HG03064 (cell line): ENCODE results near the gene MRPL45.

Experiments used
- ATAC-seq: cut with Tn5 transposase; IDR thresholded peaks from one replicate; pipeline ENCODE4 v1.9.1; 2021; ENCODE audit warnings: low read depth; ENCODE audit not compliant: unreplicated experiment

MRPL45 gene

DNA sequence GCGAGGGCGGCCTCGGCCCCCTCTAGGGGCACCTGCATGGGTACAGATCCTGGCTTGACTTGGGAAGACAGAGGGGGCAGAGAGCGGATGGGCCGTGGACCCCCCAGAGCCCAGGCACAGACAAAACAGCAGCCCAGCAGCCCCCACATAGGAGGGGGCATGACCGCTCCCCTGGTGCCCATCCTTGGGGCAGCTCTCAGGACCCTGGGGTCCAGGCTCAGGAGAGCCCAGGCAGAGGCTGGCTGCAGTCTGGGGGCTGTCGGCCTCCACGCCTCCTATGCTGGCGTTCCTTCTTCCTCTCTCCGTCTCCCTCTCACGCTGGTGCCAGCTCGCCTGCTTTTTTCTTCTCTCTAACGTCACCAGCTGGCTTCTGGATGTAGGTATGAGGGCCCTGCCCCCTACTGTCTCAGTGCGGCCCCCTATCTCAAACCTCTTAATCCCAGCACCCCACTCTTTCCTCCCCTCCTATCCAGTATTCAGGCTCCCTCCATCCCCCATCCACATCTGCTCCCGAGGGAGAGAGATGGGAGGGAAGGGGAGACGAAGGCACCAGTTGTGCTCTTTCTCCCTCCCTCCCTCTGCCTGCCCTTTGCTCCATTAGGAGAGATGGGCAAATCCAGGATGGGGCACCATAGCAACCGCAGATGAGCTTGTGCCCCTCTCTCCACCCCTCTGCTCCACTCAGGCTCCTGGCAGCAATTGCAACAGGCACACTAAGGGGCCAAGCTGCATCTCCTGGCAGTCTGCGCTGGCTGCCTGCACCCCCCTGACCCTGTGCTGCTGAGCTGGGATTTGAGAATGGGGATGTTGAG, 46.8 kb downstream of the MRPL45 start, which contains the start of gene GPR179:
TSS of gene GPR179 (minus strand) at position 349 of the 812 bp plus-strand sequence. CDS start at position 182, 167 bp downstream.
- ATAC-seq: no peak

DNA sequence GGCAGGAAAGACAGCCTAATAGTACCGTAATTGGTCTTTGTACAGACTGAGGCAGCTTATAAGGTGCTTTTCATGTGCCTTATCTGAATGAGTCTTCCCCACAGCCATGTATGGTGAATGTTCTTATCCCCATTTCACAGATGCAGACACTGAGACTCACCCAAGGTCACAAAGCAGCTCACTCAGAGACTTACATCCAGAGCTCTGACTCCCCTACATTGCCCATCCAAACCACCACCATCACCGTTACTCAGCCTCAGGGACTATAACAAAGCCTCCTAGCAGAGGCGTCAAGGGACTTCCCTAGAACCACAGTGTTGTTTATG, 47.4 kb downstream of the MRPL45 start:
- no peak for ATAC-seq

DNA sequence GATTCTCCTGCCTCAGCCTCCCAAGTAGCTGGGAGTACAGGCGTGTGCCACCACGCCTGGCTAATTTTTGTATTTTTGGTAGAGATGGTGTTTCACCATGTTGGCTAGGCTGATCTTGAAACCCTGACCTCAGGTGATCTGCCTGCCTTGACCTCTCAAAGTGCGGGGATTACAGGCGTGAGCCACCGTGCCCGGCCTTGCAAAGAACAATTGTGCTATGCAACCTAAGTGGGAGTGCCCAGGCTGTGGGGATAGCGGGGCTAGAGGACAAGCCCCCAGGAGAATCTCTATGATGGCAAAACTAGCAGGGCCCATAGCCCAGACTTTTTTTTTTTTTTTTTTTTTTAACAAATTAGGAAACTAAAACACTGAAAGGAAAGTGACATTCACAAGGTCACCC, 48.8 kb downstream of the MRPL45 start:
- no peak for ATAC-seq

DNA sequence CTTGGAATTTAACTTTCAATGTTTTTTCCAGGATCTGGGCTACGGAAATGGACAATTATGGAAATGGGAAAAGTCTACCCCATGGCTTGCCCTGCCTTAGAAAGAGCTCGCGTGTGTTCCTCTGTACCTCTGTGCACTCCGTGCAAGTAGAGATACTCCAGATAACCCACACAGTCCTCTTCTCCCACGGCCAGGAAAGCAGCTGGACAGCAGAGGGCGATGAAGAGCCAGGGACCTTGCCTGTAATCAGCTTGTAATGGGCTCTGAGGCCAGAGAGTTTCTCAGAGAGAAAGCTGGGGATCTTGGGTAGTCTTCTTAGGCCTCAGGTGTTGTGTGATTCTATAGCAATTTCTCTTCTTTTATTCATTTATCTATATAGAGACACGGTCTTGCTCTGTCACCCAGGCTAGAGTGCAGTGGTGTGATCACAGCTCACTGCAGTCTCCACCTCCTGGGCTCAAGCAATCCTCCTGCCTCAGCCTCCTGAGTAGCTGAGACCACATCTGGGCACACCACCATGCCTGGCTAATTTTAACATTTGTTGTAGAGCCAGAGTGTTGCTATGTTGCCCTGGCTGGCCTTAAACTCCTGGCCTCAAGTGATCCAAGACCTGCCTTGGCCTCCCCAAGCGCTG, 52.2 kb downstream of the MRPL45 start:
- ATAC-seq: no peak

DNA sequence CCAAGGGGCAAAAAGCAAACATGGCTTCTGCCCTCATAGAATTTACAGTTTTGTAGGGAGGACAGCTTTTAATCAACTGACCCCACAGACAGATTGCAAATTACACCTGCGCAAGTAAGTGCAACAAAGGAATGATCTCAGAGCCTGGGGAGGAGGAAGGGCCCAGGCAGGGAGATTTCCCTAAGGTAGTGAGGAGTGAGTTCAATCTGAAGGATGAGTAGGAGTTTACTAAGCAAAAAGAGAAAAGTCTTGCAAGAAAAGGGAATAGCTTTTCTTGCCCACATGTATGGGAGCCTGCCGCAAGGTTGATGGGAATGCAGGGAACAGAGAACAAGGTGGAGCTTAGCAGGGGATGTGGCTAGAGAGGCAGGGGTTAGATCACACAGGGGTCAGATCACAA, 53.1 kb downstream of the MRPL45 start:
- ATAC-seq: no peak

DNA sequence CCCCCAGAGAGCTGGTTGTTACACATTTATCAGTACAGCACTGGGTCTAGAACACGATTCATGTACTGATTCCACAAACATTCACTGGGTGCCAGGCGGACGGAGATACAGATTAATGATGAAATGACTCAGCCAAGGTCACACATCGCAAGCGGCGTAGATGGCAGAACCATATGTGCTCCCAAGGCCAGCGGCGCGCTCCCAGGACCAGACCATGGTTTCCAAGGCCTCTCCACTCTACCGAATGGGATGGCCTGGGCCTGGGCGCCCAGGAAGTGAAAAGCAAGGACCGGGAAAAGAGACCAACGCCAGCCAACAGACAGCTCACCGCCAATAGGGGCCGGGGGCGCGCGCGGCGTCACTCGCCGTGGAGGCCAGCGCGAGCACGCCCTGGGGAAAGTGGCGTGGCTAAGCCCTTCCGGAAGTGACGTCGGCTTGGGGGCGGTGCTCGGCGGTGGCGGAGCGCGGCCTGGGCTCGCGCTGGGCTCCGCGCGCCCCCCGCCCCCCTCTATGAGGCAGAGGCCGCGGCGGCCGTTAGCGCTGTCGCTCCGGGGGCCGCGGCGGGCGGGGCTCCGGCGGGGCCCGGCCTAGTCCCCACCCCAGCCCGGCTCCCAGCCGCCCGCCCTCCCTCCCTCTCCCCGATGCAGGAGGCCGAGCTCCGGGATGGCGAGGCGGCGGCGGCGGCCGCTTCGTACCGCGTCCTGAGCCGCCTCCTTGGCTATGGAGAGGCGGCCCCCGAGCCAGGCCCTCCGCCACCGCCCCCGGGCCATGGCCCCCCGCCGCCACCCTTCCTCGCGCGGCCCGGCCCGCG, 54.6 kb downstream of the MRPL45 start, which contains the start of gene SOCS7:
TSS of gene SOCS7 (plus strand) at position 433 of the 811 bp plus-strand sequence. CDS start at position 642, 209 bp downstream.
- peak; percentile 57 for ATAC-seq

DNA sequence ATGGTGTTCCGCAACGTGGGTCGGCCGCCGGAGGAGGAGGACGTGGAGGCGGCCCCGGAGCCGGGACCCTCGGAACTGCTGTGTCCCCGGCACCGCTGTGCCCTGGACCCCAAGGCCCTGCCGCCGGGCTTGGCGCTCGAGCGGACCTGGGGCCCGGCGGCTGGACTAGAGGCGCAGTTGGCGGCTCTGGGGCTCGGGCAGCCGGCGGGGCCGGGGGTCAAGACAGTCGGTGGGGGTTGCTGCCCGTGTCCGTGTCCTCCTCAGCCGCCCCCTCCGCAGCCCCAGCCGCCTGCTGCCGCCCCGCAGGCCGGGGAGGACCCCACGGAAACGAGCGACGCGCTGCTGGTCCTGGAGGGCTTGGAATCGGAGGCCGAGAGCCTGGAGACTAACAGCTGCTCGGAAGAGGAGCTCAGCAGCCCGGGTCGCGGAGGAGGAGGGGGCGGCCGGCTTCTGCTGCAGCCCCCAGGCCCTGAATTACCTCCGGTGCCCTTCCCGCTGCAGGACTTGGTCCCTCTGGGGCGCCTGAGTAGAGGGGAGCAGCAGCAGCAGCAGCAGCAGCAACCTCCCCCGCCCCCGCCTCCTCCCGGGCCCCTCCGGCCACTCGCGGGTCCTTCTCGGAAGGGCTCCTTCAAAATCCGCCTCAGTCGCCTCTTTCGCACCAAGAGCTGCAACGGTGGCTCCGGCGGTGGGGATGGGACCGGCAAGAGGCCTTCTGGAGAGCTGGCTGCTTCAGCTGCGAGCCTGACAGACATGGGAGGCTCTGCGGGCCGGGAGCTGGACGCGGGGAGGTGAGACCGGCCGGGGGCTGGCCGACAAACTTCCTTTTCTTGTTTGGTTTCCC, 55.5 kb downstream of the MRPL45 start:
- ATAC-seq: peak; percentile 17

DNA sequence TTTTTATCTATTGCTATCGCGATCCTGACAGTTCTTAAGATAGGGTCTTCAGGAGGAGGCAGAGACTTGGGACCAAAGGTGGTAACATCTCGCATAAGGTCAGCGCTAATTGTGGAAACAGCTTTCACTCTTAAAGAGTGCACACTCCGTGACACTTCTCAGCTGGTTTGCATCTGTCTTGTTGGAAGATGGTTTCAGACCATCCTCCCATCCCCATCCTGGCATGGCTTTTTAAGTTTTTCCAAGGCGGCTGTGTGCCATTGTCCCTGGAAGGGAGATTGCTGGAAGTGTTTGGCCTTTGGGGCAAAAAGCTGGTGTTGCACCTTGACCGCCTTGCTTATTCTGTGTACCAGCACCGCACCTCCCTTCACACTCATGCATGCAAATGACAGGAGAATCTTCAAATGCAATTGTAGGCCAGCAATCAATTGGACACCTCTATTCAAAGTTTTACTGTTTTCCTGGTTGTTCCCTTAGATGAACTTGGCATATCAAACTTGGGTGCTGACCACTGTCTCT, 56.2 kb downstream of the MRPL45 start:
- no peak for ATAC-seq

DNA sequence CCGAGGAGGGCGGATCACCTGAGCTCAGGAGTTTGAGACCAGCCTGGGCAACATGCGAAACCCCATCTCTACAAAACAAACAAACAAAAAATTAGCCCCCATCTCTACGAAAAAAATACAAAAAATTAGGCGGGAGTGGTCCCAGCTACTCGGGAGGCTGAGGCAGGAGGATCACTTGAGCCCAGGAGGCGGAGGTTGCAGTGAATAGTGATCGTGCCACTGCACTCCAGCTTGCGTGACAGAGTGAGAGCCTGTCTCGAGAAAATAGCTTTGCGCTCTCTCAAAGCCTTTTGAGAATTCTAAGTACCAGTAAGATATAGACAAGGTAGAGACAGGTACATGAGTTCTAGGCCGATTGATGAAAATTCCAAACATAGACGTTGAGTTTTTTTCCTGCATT, 56.7 kb downstream of the MRPL45 start:
- ATAC-seq: no peak

DNA sequence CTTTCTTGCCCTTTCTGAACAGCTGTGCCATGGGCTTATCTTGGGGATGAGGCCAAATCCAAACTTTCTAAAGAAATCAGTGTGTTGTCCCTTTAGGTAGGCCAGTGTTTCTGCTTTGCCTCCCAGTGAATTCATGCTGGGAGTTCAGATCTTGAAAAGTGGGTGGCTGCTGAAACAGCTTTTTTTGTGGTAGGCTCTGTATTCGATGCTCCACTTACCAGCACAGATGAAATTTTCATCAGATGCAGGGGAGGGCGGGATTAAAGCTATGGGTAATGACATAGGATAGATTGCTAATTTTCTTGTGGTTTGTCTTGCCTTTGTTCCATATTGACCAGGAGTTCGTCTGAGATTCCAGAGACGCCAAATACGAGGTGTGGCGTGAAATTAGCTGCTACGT, 57.5 kb downstream of the MRPL45 start:
- ATAC-seq: no peak

DNA sequence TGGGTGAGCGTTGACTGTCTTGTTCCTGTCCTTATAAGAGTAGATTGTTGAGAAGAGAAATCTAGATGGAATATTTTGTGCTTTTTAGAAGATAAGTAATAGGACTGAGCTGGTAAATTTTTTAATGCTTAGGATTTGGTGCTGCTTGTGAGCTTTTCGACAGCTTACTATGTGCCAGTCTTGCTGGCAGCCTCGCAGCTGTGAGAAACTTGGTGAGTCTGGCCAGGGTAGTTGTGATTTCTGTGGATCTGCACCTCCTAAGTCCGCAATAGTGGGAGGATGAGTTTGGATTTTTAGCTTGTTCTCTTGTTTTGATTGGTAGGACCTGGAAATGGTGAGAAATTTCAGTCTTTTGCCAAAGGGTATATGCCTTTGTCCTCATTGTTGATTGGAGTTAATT, 58.3 kb downstream of the MRPL45 start:
- ATAC-seq: no peak

DNA sequence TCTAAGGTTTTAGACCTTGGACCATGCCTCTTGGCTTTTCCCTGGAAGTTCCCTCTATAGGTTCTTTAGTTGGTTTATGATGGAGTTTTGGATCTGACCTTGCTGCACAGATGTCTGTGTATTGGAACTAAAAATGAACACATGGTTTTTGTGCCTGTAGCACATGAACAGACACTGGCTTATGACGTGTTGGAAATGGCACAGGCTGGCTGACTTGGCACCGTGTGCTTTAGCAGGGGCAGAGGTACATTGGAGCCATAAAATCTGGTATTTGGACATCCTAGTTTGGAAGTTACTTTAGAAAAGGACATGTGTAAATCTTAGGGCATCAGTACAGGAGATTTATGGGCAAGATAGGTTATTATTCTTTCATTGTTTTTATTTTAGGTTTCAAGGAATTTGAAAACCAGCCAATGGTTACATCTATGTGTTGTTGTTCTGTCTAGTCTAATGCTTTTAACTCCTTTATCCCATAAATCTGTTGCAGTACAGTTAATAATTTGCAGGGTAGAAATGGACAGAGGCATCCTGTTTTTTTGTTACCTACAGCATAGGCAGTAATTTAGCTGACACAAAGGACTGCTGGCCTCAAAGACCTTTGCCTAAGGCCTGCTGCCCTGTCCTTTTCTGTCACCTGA, 60.6 kb downstream of the MRPL45 start:
- no peak for ATAC-seq

DNA sequence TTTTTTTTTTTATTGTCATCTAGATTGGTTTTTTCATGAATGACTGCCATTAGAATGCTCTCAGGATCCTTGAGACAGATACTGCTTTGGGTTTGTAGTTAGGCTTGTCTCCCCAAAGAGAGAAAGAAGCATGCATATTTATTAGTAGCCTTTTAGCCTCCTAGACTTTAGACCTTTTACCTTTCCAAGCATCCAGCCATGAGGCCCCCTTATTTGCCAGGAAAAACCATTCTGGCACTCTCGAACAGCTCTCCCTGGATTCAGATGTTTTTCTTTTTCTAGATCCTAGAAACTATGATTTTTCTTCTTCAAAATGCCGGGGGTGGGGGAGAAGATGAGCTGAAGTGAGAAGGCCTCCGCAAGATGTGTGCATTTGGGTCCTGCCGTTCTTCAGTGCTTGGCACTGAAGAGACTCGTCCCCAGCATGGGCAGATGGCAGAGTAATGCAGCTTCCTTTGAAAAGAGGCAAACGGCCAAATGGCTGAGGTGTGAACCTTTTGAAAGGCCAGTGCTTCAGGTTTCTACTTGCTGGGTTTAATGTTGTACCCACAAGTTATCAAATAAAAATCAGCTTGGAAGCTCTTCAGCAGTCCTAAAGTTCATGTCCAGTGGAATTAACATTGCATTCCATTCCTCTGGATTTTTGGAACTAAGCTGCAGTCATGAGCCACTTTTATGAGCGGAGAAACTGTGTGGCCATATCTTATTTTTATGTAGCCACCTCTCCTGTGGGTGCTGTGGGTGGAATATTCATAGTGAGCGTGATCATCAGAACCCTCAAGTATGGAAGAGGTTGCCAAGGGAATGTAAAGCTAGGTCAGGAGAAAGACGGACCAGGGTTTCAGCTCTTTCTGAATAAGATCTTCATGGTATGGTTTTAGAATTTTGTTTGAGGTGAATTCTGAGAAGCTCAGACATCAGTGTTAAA, 61.9 kb downstream of the MRPL45 start:
- ATAC-seq: no peak

DNA sequence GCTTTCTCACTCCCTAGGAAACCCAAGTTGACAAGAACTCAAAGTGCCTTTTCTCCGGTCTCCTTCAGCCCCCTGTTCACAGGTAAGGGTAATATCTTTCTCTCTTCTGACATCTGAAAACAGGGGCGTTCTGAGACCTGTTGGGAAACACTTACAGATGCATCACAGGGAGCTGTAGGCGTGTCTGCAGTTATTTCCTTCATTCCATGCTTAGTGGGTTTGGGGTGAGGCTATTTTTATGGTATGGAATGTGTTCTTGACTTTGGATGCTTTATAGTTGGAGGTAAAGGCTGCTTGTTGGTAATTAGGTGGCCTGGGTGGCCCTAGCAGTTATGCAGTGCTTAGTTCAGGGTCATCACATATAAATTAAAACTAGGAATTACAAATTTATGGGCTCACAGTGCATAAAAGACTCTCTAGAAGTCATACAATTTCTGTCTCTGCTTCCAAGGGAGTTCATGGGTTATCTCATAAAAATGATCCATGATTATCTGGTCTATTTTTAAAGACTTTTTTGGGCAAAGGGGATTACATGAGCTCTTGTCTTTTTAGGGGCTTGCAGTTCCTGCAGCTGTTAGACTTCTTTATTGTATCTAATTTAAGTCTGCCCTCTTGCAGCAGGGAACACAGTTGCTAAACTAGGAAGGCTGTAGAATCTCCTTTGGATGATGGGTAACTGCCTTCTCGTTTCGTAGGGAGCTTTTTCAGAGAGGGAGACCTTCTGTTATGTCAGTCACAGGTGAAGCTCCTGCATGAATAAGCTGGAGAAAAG, 64.9 kb downstream of the MRPL45 start:
- no peak for ATAC-seq

DNA sequence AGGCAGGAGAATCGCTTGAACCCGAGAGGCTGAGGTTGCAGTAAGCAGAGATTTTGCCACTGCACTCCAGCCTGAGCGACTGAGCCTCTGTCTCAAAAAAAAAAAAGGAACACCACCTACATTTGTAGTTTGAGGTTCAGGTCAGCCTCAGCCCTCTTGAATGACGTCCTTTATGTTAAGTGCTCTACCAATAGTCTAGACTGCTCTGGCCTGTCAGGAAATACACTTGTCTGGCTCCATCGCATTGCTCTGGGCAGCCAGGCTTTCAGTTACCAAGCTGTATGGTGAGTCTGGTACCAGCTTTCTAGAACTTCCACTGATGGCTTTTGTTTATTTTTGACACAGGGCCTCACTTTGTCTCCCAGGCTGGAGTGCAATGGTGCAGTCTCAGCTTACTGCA, 66.0 kb downstream of the MRPL45 start:
- no peak for ATAC-seq

DNA sequence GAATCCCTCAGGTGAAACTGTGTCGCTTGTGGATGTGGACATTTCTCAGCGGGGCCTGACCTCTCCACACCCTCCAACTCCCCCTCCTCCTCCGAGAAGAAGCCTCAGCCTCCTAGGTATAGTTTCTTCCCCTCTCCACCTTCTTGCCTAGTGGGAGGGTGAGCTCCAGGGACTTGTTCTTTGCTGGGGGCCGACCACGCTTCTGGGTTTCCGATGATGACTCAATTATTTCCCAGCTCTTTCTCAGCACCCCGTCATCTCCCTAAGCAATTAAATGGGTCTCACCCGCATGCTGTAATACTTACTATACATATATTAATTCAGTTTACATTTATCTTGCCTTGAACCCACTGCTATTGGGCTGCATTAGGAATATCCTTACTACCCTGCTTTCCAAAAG, 67.8 kb downstream of the MRPL45 start:
- ATAC-seq: no peak

DNA sequence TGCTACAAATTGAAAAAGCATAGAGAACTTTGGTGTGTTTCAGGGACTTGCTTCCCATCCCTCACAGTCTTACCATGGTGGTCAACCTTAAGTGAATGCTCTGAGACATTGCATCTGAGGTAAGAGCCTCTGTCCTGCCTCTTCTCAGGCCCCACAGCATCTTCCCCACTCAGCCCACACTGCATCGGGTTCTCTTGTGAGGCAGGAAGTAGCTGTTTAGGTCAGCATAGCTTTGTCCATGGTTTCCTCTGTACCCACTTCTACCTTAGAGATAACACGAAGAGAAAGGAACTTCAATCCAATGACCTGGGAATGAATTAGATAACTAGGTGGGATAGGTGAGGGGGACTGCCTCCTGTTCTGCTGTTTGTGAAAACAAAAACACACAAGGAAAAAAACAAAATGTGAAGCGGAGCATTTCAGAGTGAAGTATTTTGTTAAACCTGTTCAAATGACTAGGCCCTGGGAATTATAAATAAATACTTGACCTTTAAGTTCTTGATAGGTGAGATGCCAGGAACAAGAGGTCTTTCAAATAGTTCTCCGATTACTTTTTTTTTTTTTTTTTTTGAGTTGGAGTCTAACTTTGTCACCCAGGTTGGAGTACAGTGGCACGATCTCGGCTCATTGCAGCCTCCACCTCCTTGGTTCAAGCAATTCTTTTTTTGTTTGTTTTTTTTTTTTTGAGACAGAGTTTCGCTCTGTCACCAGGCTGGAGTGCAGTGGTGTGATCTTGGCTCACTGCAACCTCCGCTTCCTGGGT, 72.3 kb downstream of the MRPL45 start:
- ATAC-seq: no peak
